GM18526 (cell line): Measurements from ENCODE around the gene EFEMP2.

ENCODE experiments used
- POLR2A ChIP-seq: IDR thresholded peaks from 3 replicates; pipeline ENCODE4 v1.6.1; 2011; ENCODE audit not compliant: insufficient read length; ENCODE audit errors: extremely low read depth

The EFEMP2 gene

DNA sequence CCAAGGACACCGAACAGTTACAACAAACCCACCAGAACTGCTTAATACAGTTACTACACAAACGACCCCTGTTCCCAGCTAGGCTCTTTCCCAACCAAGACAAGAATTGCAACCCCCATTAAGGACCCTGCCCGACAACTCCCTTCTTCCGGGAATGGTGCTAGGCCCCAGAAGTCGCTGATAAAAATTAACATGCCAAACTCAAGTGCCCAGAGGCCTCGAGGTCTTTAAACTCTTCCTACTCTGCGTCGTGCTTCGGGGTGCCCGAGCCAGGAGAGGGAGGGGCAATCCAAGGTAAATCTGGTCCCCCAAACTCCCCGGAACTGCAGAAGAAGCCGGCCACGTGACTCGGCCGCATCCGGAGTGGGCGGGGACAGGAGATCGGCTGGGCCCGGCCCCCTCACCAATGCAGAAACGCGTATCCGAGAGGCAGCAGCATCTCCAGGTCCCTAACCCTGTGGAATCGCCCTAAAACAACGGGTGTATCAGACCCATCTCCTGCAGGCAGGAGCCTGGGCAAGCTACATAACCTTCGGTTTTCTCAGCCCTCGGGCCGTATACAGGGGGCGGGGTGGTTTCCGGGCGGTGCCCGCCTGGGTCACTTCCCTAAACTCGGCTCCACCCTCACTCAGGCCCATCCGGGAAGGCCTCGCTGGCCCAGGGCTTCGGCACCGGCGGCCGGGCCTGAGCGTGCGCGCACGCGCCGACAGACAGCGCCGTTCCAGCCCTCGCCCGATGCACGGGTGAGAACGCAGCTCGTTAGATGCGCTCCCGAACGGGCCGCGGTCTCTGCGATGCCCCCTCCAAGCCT is 15.7 kb downstream of the EFEMP2 start:
- peak; percentile 60 for TF ChIP-seq POLR2A

DNA sequence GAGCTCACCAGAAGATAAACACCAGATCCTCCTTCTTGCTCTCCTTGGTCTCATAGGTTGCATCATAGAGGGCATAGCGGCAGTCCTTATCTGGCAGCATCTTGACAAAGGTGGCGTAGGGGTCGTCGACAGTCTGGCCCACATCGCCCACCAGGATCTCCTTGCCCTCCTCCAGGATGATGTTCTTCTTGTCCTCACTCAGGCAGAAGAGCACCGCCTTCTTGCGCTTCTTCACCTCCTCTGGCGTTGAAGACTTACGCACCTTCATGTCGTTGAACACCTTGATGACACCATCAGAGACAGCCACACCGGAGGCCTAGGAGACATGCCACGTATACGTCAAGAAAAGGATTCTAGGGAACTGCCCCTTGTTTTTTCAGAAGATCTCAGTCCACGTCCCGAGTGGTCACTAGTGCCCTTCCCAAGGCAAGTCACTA is 16.7 kb downstream of the EFEMP2 start:
- TF ChIP-seq POLR2A: no peak

DNA sequence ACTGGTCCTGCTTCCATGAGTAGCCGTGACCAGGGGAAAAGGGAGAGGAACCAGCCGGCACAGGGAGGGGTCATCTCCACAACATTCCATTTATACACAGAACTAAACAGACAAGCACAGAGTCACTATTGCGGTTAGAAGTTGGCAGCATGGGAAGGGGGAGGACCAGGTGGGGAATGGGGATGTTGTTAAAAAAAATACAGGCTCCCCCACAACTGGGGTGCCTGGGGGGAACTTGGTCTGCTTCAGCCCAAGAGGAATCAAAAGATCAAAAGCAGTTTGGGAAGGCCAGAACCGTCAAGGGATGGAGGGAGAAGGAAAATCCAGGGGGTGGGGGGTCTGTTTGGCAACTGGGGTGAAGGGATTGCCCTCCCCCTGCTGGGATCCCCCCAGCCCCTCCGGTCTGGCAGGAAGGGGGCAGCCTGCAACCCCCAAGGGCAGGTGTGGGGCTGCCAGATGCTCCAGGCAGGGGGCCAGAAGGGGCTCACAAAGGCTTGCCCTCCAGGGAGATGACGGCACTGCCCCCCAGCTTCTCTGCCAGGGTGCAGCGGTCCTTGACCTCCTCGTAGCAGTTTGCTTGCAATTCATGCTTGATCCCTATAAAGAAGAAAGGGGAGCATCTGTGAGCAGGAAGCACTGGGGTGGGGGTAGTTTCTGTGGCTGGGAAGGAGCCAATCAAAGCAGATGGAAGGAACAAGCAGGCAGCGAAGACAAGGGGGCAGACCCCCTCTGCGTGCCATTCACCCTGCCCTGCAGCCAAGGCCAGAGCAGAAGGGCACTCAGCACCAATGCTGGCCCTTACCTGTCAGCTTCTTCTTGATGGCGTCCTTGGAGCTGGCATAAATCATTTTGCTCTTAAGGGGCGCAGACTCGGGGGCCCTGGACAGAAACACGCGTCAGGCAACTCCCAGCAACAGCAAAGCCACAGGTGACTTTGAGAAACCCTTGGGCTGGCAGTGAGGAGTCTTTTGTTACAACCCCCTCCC is 17.5 kb downstream of the EFEMP2 start:
- no peak for TF ChIP-seq POLR2A

DNA sequence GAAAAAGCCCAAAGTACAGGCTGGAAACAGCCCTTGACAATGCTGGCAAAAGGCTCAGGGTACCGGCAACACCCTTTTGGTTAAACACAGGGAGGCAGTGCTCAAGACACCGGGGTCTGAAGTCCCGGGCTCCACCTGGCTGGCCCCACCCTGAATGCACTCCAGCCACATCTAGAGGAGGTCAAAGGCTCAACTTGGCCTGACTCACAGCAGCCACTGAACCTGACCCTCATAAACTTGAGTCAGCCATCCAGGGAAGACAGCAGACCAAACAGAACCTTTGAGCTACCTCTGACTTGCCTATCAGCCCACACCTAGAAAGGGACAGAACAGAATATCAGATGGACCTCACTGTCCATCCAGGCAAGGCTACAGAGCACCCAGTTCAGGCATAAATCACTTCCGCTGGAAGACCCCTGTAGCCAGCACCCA is 18.4 kb downstream of the EFEMP2 start:
- TF ChIP-seq POLR2A: no peak

DNA sequence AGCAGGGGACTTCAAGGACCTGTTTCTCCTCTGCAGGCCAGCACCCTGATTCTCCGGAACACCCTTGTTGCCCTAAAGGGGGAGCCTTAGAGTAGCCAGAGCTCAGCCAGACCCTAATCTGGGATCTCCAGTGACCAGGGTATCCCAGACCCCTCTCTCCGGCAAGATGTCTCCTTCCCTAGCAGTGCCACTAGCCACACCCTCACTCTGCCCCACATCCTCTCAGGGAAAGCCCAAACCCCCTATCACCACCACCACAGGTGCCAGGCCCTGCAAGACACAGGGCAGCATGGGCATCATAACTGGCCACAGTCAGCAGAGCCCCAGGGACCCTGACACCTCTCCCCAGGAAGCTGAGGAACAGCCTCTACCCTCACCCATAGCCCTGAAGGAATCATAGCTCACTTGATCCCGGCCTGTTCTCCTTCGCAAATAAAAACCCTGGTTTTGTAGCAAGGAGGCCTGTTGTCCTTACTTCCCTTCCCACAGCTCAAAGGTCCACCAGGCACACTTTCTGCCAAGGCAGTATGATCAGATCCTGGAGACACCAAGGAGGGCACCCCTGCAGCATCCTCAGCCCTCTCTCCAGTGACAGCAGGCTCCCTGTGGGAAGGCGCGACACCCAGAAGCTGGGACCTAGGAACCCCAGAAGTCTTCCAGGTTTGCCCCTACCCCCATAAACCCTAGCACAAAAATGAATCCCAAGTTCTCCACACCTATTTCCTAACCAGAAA is 19.2 kb downstream of the EFEMP2 start:
- no peak for TF ChIP-seq POLR2A

DNA sequence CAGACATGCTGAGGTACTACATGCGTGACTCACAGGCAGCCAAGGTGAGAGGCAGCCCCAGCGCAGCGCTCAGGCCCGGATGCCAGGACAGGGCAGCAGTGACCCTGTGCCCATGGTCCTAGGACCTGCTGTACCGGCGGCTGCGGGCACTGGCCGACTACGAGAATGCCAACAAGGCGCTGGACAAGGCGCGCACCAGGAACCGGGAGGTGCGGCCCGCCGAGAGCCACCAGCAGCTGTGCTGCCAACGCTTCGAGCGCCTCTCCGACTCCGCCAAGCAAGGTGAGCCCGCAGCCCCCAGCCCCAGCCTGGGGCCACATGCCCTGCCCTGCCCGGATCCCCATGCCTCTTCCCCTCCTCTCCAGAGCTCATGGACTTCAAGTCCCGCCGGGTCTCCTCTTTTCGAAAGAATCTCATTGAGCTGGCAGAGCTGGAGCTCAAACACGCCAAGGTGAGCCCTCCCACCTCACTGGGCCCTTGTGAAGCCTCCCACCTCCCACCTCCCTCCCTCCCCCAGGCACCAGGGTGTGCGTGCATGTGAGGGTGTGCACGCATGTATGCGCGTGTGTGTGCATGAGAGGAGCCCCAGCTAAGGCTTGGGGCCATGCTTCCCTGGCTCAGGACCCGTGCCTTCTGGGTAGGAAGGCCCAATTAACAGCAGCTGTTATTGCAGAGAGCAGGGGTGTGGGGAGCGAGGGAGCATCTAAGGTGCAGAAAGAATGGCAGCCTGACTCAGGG is 19.9 kb downstream of the EFEMP2 start:
- TF ChIP-seq POLR2A: no peak

DNA sequence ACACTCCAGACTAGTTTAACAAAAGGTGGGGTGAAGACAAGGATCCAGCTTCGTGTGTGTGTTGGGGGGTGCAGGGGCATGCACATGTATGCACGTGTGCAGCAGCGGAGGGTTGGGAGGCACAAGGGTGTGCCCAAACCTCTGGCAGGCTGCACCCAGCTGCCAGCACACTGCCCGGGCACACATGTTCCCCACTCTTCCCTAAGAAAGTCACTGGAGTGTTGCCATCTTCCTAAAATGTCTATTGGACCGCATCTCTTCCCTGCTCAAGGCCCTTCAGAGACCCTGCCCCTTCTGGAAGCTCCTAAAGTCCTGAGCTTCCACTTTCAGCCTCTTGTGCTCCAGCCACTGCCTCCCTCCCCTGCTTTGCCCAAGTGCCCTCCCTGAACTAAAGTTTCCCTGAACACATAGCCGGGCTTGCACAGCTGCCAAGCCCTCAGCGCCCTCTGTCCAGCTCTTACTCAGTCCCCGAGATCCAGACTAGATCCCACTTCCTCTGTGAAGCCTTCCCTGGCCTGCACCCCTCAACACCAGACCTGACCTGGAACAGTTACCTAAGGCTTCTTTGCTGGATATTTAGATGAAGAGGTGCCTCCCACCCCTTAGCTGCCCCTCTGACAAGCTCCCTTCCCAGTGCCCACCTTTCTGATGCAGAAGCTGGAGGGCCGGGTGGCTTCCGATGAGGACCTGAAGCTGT is 20.6 kb downstream of the EFEMP2 start:
- no peak for TF ChIP-seq POLR2A

DNA sequence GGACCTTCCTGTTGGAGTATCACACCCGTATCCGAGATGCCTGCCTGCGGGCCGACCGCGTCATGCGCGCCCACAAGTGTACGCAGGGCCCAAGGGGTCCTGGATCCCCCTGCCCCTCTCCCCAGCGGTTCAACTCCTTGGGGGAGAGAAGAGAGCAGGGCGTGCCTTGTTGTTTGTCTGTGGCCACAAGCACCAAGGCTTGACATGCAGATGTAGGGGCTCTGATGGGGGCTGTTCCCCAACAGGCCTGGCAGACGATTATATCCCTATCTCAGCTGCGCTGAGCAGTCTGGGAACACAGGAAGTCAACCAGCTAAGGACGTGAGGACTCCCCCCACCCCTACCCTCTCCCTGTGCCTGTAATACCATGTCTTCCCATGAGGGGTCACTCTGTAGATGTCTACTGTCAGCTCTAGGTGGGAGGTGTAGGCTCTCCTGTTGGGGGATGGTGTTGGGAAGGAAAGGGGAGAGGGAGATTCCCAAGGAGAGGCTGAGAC is 21.5 kb downstream of the EFEMP2 start:
- no peak for TF ChIP-seq POLR2A

DNA sequence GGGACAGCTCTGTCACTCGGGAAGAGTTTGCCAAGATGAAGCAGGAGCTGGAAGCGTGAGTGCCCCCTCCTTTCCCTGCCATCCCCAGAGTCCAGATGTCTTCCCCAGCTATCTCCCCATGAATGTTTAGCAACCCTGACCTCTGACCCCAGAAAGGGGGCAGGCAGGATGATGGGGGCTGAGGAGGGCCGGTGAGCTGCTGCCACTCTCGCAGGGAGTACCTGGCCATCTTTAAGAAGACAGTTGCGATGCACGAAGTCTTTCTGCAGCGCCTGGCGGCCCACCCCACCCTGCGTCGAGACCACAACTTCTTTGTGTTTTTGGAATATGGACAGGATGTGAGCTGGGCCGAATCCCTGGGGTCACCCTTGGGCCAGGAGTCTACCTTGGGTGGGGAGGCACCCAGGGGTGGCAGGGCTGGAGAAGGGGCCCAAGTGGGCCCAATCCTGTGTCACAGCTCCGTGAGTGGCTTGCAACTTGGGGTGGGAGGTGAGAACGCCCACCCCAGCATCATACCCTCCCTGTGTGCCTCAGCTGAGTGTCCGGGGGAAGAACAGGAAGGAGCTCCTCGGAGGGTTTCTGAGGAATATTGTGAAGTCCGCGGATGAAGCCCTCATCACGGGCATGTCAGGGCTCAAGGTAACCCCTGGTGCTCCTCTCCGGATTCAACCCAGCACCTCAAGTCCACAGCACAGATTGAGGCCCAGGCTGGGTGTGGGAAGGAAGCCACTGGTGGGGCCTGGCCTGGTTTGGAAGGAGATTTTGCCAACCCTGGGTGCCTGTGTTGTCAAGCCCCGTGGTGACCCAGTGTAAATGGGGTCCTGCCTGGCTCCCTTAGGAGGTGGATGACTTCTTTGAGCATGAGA is 22.1 kb downstream of the EFEMP2 start:
- no peak for TF ChIP-seq POLR2A

DNA sequence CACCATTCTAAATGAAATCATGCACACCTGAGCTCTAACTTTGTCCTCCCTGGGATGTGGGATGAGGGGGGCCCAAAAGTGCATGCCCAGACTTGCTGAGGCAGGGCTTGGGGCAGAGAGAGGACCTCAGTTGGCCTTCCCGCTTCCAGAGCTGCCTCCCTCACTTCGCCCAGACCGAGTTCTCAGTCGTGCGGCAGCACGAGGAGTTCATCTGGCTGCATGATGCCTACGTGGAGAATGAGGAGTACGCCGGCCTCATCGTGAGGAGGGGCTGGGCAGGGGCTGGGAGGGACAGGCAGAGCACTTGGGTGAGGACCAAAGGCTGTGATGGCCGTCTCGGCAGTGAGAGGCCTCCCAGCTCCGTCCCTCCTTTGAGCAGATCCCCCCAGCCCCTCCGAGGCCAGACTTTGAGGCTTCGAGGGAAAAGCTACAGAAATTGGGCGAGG is 22.8 kb downstream of the EFEMP2 start:
- no peak for TF ChIP-seq POLR2A

DNA sequence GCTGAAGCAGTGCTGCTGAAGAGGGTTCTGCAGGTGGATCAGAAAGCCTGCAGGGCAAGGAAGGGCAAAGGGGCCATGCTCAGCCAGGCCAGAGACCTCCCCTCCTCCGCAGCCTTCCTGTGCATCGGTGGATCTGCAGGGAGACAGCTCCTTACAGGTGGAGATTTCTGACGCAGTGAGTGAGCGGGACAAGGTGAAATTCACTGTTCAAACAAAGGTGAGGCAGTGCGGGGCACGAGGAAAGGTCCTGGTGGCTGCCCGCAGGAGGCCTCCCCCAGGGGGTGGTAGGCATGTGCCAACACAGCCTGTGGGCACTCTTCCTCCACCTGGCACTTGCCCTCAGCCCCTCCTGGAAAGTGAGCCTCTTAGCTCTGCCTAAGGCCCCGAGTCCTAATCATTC is 23.2 kb downstream of the EFEMP2 start:
- no peak for TF ChIP-seq POLR2A

DNA sequence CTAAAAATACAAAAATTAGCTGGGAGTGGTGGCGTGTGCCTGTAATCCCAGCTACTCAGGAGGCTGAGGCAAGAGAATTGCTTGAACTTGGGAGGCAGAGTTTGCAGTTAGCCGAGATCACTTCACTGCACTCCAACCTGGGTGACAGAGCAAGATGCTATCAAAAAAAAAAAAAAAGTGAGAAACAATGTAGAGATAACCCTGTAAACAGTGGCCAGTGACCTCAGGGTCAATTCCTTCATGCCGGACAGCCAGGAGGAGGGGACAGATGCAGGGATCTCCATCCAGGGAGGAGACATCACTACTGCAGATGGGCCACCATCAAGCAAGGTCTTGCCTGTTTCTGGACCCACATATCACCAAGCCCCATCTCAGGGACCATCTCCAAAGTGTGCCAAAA is 24.9 kb downstream of the EFEMP2 start:
- no peak for TF ChIP-seq POLR2A
